Subcutaneous adipose tissue (tissue), 4 donors: ENCODE data around the gene ADAD2. TPM values are rescaled to one million over a fixed set of nuclear protein-coding genes. Genes with fewer than 3 reads are reported as not detected.

ENCODE experiments used
- total RNA-seq, 4 donors: library from RNA; depleted of rRNA; stranded (reverse); fragments of >200 nt; gene quantifications; one replicate each; pipeline ENCODE4 v1.1.0, GENCODE V29; 2016
- TF ChIP-seq, protein P1 (sequence below): fragments of 450-650 bp; IDR thresholded peaks from one replicate; pipeline ENCODE4 v1.5.1; 2016; ENCODE audit warnings: low read depth, mild to moderate bottlenecking, control low read depth, antibody characterized with exemption, moderate library complexity

Gene ADAD2
- total RNA-seq, 4 donors from 2014 or later = 3.6 to 4.4 TPM; not detected in 2

DNA sequence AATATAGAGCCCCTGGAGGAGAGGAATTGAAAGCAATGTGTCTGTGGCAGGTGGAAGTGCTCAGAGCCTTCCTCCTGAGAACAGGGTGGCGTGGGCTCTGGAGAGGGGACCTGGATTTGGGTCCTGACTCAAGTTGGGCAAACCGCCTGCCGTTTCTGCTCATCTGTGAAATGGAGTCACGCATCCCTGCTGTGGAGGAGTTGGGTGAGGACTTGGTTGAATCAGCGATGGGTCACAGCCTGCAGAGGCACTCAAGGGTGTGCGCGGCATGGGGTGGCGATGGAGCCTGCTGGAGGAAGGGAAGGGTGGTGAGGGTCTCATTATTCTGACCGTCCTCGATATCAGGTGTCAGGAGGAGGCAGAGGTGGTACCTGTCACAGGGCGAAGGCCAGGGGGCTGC is 3.1 kb downstream of the ADAD2 start:
- TF ChIP-seq, protein P1, sequence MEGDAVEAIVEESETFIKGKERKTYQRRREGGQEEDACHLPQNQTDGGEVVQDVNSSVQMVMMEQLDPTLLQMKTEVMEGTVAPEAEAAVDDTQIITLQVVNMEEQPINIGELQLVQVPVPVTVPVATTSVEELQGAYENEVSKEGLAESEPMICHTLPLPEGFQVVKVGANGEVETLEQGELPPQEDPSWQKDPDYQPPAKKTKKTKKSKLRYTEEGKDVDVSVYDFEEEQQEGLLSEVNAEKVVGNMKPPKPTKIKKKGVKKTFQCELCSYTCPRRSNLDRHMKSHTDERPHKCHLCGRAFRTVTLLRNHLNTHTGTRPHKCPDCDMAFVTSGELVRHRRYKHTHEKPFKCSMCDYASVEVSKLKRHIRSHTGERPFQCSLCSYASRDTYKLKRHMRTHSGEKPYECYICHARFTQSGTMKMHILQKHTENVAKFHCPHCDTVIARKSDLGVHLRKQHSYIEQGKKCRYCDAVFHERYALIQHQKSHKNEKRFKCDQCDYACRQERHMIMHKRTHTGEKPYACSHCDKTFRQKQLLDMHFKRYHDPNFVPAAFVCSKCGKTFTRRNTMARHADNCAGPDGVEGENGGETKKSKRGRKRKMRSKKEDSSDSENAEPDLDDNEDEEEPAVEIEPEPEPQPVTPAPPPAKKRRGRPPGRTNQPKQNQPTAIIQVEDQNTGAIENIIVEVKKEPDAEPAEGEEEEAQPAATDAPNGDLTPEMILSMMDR = no peak

DNA sequence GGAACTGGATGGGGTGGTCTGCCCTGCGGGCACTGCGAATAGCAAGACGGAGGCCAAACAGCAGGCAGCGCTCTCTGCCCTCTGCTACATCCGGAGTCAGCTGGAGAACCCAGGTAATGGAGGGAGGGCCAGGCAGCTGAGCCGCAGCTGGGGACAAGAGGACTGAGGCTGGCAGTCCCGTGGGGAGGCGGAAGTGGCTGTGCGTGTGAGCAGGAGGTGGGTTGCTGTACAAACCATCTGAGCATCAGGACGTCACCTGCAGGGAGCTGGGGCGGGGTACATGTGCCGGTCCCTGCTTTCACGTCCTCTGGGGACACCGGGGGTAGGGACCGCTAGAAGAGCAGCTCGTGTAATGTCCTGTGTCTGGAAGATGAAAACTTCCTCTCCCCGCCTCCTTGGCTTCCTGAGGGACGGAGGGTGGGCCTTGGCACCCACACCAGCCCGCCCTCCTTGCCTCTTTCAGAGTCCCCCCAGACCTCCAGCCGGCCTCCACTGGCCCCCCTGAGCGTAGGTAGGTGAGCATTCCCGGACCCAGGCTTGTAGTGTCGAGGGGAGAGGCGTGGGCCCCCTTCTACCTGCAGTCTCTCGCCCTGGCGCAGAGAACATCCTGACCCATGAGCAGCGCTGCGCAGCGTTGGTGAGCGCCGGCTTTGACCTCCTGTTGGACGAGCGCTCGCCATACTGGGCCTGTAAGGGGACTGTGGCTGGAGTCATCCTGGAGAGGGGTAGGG is 3.7 kb downstream of the ADAD2 start:
- TF ChIP-seq, protein P1 = no peak

DNA sequence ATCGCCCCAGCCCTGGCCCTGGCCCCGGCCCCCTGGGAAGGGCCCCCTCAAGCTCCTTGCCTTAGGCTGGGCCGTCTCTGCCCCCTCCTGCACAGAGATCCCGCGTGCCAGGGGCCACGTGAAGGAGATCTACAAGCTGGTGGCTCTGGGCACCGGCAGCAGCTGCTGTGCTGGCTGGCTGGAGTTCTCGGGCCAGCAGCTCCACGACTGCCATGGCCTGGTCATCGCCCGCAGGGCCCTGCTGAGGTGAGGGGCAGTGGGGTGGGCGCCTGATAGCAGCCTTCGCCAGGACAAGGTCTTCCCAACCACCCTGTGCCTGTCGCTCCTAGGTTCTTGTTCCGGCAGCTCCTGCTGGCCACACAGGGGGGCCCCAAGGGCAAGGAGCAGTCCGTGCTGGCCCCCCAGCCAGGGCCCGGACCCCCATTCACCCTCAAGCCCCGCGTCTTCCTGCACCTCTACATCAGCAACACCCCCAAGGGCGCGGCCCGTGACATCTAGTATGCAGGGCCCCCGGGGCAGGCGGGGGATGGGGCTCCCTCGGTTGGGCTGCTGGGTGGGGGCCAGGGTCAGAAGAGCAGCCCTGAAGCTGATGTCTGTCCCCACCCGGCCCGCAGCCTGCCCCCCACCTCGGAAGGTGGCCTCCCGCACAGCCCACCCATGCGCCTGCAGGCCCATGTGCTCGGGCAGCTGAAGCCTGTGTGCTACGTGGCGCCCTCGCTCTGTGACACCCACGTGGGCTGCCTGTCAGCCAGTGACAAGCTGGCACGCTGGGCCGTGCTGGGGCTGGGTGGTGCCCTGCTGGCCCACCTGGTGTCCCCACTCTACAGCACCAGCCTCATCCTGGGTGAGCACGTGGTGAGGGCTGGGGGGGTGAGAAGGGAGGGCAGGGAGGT is 4.5 kb downstream of the ADAD2 start:
- TF ChIP-seq, protein P1 = no peak

DNA sequence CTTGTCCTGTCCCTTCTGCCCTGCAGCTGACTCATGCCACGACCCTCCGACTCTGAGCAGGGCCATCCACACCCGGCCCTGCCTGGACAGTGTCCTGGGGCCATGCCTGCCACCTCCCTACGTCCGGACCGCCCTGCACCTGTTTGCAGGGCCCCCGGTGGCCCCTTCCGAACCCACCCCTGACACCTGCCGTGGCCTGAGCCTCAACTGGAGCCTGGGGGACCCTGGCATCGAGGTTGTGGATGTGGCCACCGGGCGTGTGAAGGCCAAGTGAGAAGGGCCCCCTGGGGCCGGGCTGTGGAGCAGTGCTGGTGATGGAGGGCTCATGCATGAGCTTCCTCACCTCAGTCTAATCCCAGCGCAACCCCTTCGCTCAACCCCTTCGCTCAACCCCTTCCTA is 5.1 kb downstream of the ADAD2 start:
- TF ChIP-seq, protein P1 = no peak

DNA sequence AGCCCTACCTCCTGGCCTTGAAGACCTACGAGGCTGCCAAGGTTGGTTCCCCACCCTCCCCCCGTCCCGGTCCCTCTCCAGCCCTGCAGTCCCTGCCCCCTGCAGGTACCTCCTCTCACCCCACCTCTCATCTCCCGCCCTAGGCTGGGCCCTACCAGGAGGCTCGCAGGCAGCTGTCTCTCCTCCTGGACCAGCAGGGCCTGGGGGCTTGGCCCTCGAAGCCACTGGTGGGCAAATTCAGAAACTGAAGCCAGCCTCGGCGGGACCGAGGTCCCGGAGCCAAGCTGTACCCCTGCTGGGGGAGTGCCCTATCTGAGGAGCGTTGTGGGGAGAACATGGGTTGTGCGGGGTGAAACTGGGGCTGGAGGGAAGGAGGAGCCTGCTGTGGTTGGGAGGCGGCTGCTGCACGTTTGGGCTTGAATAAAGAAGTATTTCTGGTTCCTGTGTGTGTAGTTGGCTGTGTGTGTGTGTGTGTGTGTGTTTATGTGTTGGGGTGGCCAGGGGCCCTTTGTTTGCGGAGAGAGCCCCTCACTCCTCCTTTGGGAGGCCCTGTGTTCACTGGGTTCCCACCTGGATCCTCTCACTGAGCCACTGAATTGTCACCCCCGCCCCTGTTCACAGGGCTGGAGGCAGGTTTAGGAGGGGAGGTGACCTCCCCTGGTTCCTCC is 5.9 kb downstream of the ADAD2 start:
- TF ChIP-seq, protein P1 = no peak

DNA sequence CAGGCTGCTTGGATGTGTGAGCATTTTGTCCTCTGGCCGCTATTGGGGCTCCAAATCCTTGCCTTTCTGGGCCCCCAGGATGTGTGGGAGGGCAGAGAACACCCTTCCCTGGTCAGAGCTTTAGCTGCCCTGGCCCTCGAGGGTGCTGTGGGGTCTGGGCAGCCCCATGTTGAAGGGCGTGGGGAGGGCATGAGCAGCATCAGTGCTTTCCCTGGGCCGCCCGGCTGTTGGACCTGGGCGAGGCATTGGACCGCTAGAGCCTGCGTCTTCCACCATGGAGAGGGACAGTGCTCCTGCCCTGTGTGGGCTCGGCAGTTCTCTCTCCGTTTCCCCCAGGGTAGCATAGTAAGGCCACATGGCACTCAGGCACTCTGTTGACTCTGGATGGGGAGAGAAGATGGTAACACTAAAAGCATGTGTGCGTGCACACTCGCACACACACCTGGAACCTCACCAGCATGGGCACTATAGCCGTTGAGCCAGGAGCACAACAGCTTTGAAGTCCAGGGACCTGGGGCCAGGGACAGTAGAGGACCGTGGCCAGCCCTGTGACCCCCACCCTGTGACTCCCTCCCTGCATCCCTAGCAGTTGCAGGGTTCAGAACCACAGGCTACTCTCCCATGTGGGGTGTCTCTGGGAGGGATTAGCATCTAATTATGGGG is 6.6 kb downstream of the ADAD2 start:
- TF ChIP-seq, protein P1 = no peak

DNA sequence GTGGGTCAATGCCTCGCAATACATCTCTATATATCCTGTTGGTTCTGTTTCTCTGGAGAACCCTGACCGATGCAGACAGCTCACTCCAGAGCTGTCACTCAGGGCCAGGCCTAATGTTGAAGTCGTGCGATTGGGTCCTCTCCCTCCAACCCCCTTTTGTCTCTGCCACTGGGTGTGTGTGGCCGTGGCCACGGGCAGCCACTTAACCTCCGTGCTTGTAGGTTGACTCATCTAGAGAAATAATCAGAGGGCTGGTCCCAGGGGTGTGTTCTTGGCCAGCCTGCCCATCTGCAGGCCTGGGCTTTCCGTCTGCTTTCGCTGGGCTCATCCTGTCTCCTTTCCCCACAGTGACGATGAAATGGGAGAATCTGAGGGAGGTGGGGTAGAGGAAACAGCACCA is 7.4 kb downstream of the ADAD2 start:
- TF ChIP-seq, protein P1 = no peak
